Cardiac muscle cell (in vitro differentiated cells and primary cell): Measurements from ENCODE around the gene PPM1D. TPM values are rescaled to one million over a fixed set of nuclear protein-coding genes. Genes with fewer than 3 reads are reported as not detected.

Experiments
- DNase-seq, 2 donors: peaks; one replicate each; pipeline versions ENCODE4 v3.0.0 to v3.0.0-alpha.2; 2010 to 2017; ENCODE audit warnings: low read depth in 1 of 2, low spot score in 1 of 2
- H3K27ac ChIP-seq: fragments of 200-600 bp; sonication (generic); 2 replicates; pipeline ENCODE4 v1.5.1; 2016
- H3K27me3 ChIP-seq: fragments of 200-600 bp; sonication (generic); 2 replicates; pipeline ENCODE4 v1.6.0; 2016; ENCODE audit warnings: control low read depth
- H3K36me3 ChIP-seq: fragments of 200-600 bp; sonication (generic); 2 replicates; pipeline ENCODE4 v1.5.1; 2016; ENCODE audit warnings: control low read depth
- H3K4me1 ChIP-seq: fragments of 200-600 bp; sonication (generic); 2 replicates; pipeline ENCODE4 v1.8.1; 2017; ENCODE audit warnings: low read depth, mild to moderate bottlenecking, mixed run types
- H3K4me3 ChIP-seq: fragments of 200-600 bp; sonication (generic); 2 replicates; pipeline ENCODE4 v1.5.1; 2016; ENCODE audit warnings: mild to moderate bottlenecking
- H3K9me3 ChIP-seq: fragments of 200-600 bp; sonication (generic); 2 replicates; pipeline ENCODE4 v1.5.1; 2017; ENCODE audit warnings: low read depth, mild to moderate bottlenecking, control low read depth
- CTCF ChIP-seq: IDR thresholded peaks from 2 replicates; pipeline ENCODE4 v1.5.1; 2012; ENCODE audit warnings: low read depth, mild to moderate bottlenecking, low read length
- polyA plus RNA-seq: library from polyadenylated mRNA; unstranded; fragments of >200 nt; fragmentation: Nextera tagmentation; extraction: Ambion mirVana; gene quantifications from 2 replicates; pipeline ENCODE4 v1.2.1, GENCODE V29; 2016
- total RNA-seq: library from RNA; depleted of rRNA; stranded (reverse); fragments of >200 nt; gene quantifications from 2 replicates; pipeline ENCODE4 v1.2.3, GENCODE V29; 2016

The PPM1D gene
- total and polyA plus RNA-seq, 2 experiments from 2014 or later: 7.7 to 16.3 TPM

GRCh38 chr17:60680754-60681153, 80.8 kb downstream of the PPM1D start:
- H3K27me3 ChIP-seq: no peaks in the 10 kb centered on the region
- H3K4me1 ChIP-seq: peaks cover 5% of the 10 kb centered on the region
- TF ChIP-seq CTCF: no peak
- no peak for DNase-seq
- H3K9me3 ChIP-seq: no peaks in the 10 kb centered on the region
- H3K36me3 ChIP-seq: peaks cover 2% of the 10 kb centered on the region
- H3K27ac ChIP-seq: no peak overlapping the region
- no peak overlapping the region for H3K4me3 ChIP-seq

- no peak overlapping the region for H3K27ac ChIP-seq
- no peak for DNase-seq
- H3K4me1 ChIP-seq: no peaks in the 10 kb centered on the region
- H3K4me3 ChIP-seq: no peak overlapping the region
- no peak for TF ChIP-seq CTCF
- H3K9me3 ChIP-seq: no peaks in the 10 kb centered on the region
- peaks cover 32% of the 10 kb centered on the region for H3K36me3 ChIP-seq
- no peaks in the 10 kb centered on the region for H3K27me3 ChIP-seq
These were observed 85.4 kb downstream of the PPM1D start for GRCh38 chr17:60685437-60685836.

- Histone ChIP-seq H3K4me3 (no peak overlapping the region), H3K27me3 (no peaks in the 10 kb centered on the region), H3K9me3 (no peaks in the 10 kb centered on the region), H3K36me3 (peaks cover 3% of the 10 kb centered on the region), H3K27ac (no peak overlapping the region), H3K4me1 (no peaks in the 10 kb centered on the region)
- DNase-seq: no peak
- TF ChIP-seq CTCF: no peak
These were observed 96.0 kb downstream of the PPM1D start for GRCh38 chr17:60695960-60696359.

GRCh38 chr17:60699090-60699489, 99.1 kb downstream of the PPM1D start:
- no peak for DNase-seq
- H3K4me1 ChIP-seq: no peaks in the 10 kb centered on the region
- H3K27me3 ChIP-seq: no peaks in the 10 kb centered on the region
- H3K4me3 ChIP-seq: no peak overlapping the region
- no peak overlapping the region for H3K27ac ChIP-seq
- TF ChIP-seq CTCF: no peak
- H3K36me3 ChIP-seq: no peaks in the 10 kb centered on the region
- H3K9me3 ChIP-seq: no peaks in the 10 kb centered on the region

- TF ChIP-seq CTCF: no peak
- no peaks in the 10 kb centered on the region for H3K36me3 ChIP-seq
- DNase-seq: no peak
- H3K27ac ChIP-seq: no peak overlapping the region
- H3K4me1 ChIP-seq: no peaks in the 10 kb centered on the region
- no peaks in the 10 kb centered on the region for H3K9me3 ChIP-seq
- H3K4me3 ChIP-seq: no peak overlapping the region
- H3K27me3 ChIP-seq: no peaks in the 10 kb centered on the region
These were observed 104.2 kb downstream of the PPM1D start for GRCh38 chr17:60704170-60704569.

GRCh38 chr17:60712675-60713074, 112.7 kb downstream of the PPM1D start:
- no peak overlapping the region for H3K27ac ChIP-seq
- no peaks in the 10 kb centered on the region for H3K9me3 ChIP-seq
- no peaks in the 10 kb centered on the region for H3K27me3 ChIP-seq
- no peak for DNase-seq
- no peaks in the 10 kb centered on the region for H3K36me3 ChIP-seq
- no peaks in the 10 kb centered on the region for H3K4me1 ChIP-seq
- TF ChIP-seq CTCF: no peak
- no peak overlapping the region for H3K4me3 ChIP-seq
